ENCODE results near the gene EMC10.
"Not testable (repeated sequence)": the region's sequence is repeated elsewhere in the genome, so short reads cannot be mapped to it uniquely, and the experiment has no call there.

Gene EMC10

DNA sequence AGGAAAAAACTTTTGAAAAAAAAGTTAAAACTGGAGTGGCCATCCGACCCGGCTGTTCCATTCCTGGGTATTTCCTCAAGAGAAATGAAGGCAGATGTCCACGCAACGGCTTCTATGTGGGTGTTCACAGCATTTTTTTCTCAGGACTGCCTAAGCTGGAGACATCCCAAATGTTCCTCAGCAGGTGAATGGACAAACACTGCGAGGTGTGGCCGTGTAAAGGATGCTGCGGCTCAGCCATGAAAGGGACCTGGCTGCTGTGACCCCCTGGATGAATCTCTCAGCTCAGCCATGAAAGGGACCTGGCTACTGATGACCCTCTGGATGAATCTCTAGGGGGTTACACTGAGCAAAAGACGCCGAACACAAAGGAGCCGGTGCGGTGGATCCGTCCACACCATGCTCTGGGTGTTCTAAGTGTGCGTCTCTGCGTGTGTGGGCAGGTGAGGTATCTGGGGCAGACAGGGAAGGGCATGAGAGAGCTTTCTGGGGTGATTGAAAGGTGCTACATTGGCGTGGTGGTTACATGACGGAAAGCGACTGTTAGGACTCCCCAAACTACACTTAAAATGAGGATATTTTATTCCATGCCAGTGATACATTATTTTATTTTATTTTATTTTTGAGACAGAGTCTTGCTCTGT is 44.6 kb downstream of the EMC10 start:
- TF ChIP-seq, protein P1, sequence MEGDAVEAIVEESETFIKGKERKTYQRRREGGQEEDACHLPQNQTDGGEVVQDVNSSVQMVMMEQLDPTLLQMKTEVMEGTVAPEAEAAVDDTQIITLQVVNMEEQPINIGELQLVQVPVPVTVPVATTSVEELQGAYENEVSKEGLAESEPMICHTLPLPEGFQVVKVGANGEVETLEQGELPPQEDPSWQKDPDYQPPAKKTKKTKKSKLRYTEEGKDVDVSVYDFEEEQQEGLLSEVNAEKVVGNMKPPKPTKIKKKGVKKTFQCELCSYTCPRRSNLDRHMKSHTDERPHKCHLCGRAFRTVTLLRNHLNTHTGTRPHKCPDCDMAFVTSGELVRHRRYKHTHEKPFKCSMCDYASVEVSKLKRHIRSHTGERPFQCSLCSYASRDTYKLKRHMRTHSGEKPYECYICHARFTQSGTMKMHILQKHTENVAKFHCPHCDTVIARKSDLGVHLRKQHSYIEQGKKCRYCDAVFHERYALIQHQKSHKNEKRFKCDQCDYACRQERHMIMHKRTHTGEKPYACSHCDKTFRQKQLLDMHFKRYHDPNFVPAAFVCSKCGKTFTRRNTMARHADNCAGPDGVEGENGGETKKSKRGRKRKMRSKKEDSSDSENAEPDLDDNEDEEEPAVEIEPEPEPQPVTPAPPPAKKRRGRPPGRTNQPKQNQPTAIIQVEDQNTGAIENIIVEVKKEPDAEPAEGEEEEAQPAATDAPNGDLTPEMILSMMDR (IDR thresholded peaks at IDR 0.05; ENCODE audit: low read depth, low read length, poor library complexity, severe bottlenecking) = no peak
- no peak for TF ChIP-seq EZH2phosphoT487 (IDR thresholded peaks at IDR 0.05; ENCODE audit: borderline replicate concordance, low read length)
- H3F3A ChIP-seq (ENCODE audit: control insufficient read depth, insufficient read depth) = no peaks in the 10 kb centered on the region
- no peaks in the 10 kb centered on the region for H3K27me3 ChIP-seq (ENCODE audit: control insufficient read depth, low read length)
- H3K36me3 ChIP-seq (ENCODE audit: control insufficient read depth, low read length) = no peaks in the 10 kb centered on the region
- H4K20me1 ChIP-seq (ENCODE audit: control insufficient read depth, insufficient read depth, low read depth, low read length) = no peaks in the 10 kb centered on the region
- no peaks in the 10 kb centered on the region for H3K9me3 ChIP-seq (ENCODE audit: control insufficient read depth, insufficient read depth, low read length)
- H3K9me2 ChIP-seq (replicated peaks; ENCODE audit: control insufficient read depth, low read length) = no peaks in the 10 kb centered on the region
- no peak overlapping the region for H3K4me2 ChIP-seq (ENCODE audit: low read length)
- H3K27ac ChIP-seq (ENCODE audit: low read depth, low read length) = no peak overlapping the region
- no peaks in the 10 kb centered on the region for H3K79me2 ChIP-seq (ENCODE audit: control insufficient read depth, low read length)
- H3K4me1 ChIP-seq (ENCODE audit: control insufficient read depth, low read length) = no peaks in the 10 kb centered on the region
- no peak overlapping the region for H3K4me3 ChIP-seq (ENCODE audit: low read length)

DNA sequence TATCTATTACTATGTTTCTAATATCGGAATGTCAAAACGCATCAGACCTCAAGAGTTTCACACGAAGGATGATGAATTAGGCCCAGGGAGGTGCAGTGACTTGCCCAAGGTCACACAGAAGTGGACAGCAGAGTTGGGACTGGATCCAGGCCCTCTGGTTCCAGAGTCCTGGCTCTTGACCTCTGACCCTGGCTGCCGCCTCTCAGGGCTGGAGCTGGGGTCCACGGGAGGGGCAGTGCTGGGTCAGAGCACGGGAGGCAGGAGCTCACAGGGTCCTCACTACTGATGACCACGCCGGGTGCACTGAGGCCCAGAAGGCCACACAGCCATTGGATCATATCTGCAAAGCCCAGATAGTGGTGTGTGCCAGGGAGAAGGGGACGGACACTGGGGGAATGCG is 46.6 kb downstream of the EMC10 start:
- no peaks in the 10 kb centered on the region for H3F3A ChIP-seq (ENCODE audit: control insufficient read depth, insufficient read depth)
- no peaks in the 10 kb centered on the region for H3K9me2 ChIP-seq (replicated peaks; ENCODE audit: control insufficient read depth, low read length)
- no peaks in the 10 kb centered on the region for H3K9me3 ChIP-seq (ENCODE audit: control insufficient read depth, insufficient read depth, low read length)
- H3K79me2 ChIP-seq (ENCODE audit: control insufficient read depth, low read length) = no peaks in the 10 kb centered on the region
- H3K27me3 ChIP-seq (ENCODE audit: control insufficient read depth, low read length) = no peaks in the 10 kb centered on the region
- H3K27ac ChIP-seq (ENCODE audit: low read depth, low read length) = no peak overlapping the region
- H4K20me1 ChIP-seq (ENCODE audit: control insufficient read depth, insufficient read depth, low read depth, low read length) = no peaks in the 10 kb centered on the region
- TF ChIP-seq, protein P1 (IDR thresholded peaks at IDR 0.05; ENCODE audit: low read depth, low read length, poor library complexity, severe bottlenecking) = no peak
- no peak for TF ChIP-seq EZH2phosphoT487 (IDR thresholded peaks at IDR 0.05; ENCODE audit: borderline replicate concordance, low read length)
- H3K4me3 ChIP-seq (ENCODE audit: low read length) = no peak overlapping the region
- no peak overlapping the region for H3K4me2 ChIP-seq (ENCODE audit: low read length)
- no peaks in the 10 kb centered on the region for H3K4me1 ChIP-seq (ENCODE audit: control insufficient read depth, low read length)
- H3K36me3 ChIP-seq (ENCODE audit: control insufficient read depth, low read length) = no peaks in the 10 kb centered on the region

DNA sequence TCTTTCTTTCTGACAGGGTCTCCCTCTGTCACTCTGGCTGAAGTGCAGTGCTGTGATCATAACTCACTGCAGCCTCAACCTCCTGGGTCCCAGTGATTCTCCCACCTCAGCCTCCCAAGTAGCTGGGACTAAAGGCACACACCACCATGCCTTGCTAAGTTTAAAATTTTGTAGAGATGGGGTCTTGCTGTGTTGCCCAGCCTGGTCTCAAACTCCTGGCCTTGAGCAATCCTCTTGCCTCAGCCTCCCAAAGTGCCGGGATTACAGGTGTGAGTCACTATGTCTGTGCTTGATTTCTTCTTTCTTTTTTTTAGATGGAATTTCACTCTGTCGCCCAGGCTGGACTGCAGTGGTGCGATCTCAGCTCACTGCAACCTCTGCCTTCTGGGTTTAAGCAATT is 51.7 kb downstream of the EMC10 start:
- not testable (repeated sequence) for H4K20me1 ChIP-seq (ENCODE audit: control insufficient read depth, insufficient read depth, low read depth, low read length); H3K79me2 ChIP-seq (ENCODE audit: control insufficient read depth, low read length); H3K4me2 ChIP-seq (ENCODE audit: low read length); H3K9me2 ChIP-seq (replicated peaks; ENCODE audit: control insufficient read depth, low read length); H3K27ac ChIP-seq (ENCODE audit: low read depth, low read length); H3K36me3 ChIP-seq (ENCODE audit: control insufficient read depth, low read length); H3K27me3 ChIP-seq (ENCODE audit: control insufficient read depth, low read length); H3F3A ChIP-seq (ENCODE audit: control insufficient read depth, insufficient read depth); H3K9me3 ChIP-seq (ENCODE audit: control insufficient read depth, insufficient read depth, low read length); H3K4me3 ChIP-seq (ENCODE audit: low read length); H3K4me1 ChIP-seq (ENCODE audit: control insufficient read depth, low read length)

DNA sequence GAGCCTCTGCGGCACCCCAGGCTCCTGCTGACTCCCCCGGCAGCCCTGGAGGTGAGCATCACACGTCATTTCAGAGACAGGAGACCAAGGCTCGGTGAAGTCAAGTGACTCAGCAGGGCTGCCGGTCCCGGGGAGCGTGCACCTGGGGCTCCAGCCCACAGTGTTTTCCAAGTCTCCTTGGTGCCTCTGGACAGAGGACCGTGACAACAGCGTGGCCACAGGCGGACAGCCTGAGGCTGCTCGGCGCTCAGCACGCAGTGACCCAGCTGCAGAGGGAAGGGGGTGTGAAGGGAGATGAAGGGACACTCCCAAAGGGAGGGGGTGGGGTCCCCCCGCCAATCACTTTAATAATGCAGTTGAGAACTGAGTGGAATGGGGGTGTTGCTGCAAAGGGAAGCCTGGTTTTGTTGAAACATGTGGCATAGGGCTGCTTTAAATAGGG is 54.9 kb downstream of the EMC10 start:
- no peaks in the 10 kb centered on the region for H3K9me2 ChIP-seq (replicated peaks; ENCODE audit: control insufficient read depth, low read length)
- no peak overlapping the region for H3K27ac ChIP-seq (ENCODE audit: low read depth, low read length)
- H4K20me1 ChIP-seq (ENCODE audit: control insufficient read depth, insufficient read depth, low read depth, low read length) = no peaks in the 10 kb centered on the region
- H3K9me3 ChIP-seq (ENCODE audit: control insufficient read depth, insufficient read depth, low read length) = peaks cover 11% of the 10 kb centered on the region
- no peaks in the 10 kb centered on the region for H3F3A ChIP-seq (ENCODE audit: control insufficient read depth, insufficient read depth)
- no peaks in the 10 kb centered on the region for H3K4me1 ChIP-seq (ENCODE audit: control insufficient read depth, low read length)
- H3K36me3 ChIP-seq (ENCODE audit: control insufficient read depth, low read length) = no peaks in the 10 kb centered on the region
- TF ChIP-seq EZH2phosphoT487 (IDR thresholded peaks at IDR 0.05; ENCODE audit: borderline replicate concordance, low read length) = no peak
- no peak overlapping the region for H3K4me2 ChIP-seq (ENCODE audit: low read length)
- H3K79me2 ChIP-seq (ENCODE audit: control insufficient read depth, low read length) = no peaks in the 10 kb centered on the region
- H3K4me3 ChIP-seq (ENCODE audit: low read length) = no peak overlapping the region
- peaks cover 3% of the 10 kb centered on the region; the same call in 1 of the 2 replicates for H3K27me3 ChIP-seq (ENCODE audit: control insufficient read depth, low read length)
